Effector memory CD8-positive, alpha-beta T cell (primary cell): ENCODE results near the gene IPO9.
A peak's percentile ranks its signal among the peaks of the same experiment; 100 is the strongest.
"Not testable (repeated sequence)": the region's sequence is repeated elsewhere in the genome, so short reads cannot be mapped to it uniquely, and the experiment has no call there.

Experiments used
- ATAC-seq: fragments of 150-1000 bp; cut with Tn5 transposase; replicated peaks from 2 replicates; pipeline ENCODE4 v1.10.0; 2021; ENCODE audit warnings: mild to moderate bottlenecking, moderate library complexity
- DNase-seq, 3 experiments: peaks; one replicate each; pipeline ENCODE4 v3.0.0; 2021
- H3K27ac Mint-ChIP-seq, 2 donors: one replicate each; pipeline ENCODE4 v1.8.0; 2022; ENCODE audit warnings: mild to moderate bottlenecking in 2 of 2, mixed read lengths in 2 of 2, moderate library complexity in 2 of 2
- H3K27me3 Mint-ChIP-seq, 2 donors: one replicate each; pipeline ENCODE4 v1.8.0; 2022; ENCODE audit warnings: mixed read lengths in 2 of 2
- H3K36me3 Mint-ChIP-seq: one replicate; pipeline ENCODE4 v1.8.0; 2022; ENCODE audit warnings: mild to moderate bottlenecking, moderate library complexity, mixed read lengths; ENCODE audit not compliant: insufficient read depth
- H3K4me1 Mint-ChIP-seq, 2 donors: one replicate each; pipeline ENCODE4 v1.8.0; 2022; ENCODE audit warnings: low read depth in 2 of 2, mixed read lengths in 2 of 2
- H3K4me3 Mint-ChIP-seq, 2 donors: one replicate each; pipeline ENCODE4 v1.8.0; 2022; ENCODE audit warnings: mild to moderate bottlenecking in 2 of 2, mixed read lengths in 2 of 2, moderate library complexity in 2 of 2
- H3K9me3 Mint-ChIP-seq, 2 donors: one replicate each; pipeline ENCODE4 v1.8.0; 2022; ENCODE audit warnings: mixed read lengths in 2 of 2

The IPO9 gene

GRCh38 chr1:201820413-201820812 is 8.5 kb upstream of the IPO9 start:
- no peak overlapping the region for H3K27ac Mint-ChIP-seq
- DNase-seq (no peak), ATAC-seq (no peak)
- H3K4me1 Mint-ChIP-seq: no peaks in the 10 kb centered on the region
- H3K27me3 Mint-ChIP-seq: no peaks in the 10 kb centered on the region
- peaks cover 3% of the 10 kb centered on the region for H3K36me3 Mint-ChIP-seq
- H3K9me3 Mint-ChIP-seq: no peaks in the 10 kb centered on the region
- H3K4me3 Mint-ChIP-seq: no peak overlapping the region

DNA sequence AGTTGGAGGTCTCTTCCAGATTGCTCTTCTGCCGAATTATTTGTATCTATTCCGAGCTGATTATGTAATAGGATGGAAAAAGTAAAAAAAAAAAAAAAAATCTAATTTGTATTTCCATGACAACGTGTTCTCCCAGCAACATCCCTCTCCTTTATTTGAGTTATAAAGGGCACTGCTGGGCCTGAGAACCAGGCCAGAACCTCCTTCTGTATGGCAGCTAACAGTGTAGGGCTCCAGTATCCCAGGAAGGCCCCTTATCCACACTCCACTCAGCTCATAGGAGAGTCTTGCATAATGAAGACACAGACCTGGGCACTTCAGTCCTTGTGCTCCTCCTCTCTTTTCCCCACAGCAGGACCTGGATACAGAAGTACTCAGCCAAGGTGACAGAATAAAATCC is 3.7 kb upstream of the IPO9 start:
- Mint-ChIP-seq H3K9me3 (no peaks in the 10 kb centered on the region), H3K27me3 (no peaks in the 10 kb centered on the region), H3K27ac (no peak overlapping the region), H3K4me3 (no peak overlapping the region), H3K36me3 (peaks cover 16% of the 10 kb centered on the region), H3K4me1 (peaks cover 9 to 18% of the 10 kb centered on the region in 2 donors)
- DNase-seq (no peak), ATAC-seq (no peak)

- Mint-ChIP-seq H3K9me3 (no peaks in the 10 kb centered on the region), H3K27me3 (no peaks in the 10 kb centered on the region), H3K4me3 (no peak overlapping the region), H3K27ac (no peak overlapping the region), H3K36me3 (peaks cover 14% of the 10 kb centered on the region), H3K4me1 (peaks cover 20 to 33% of the 10 kb centered on the region in 2 donors)
- DNase-seq (no peak), ATAC-seq (no peak)
Measured at GRCh38 chr1:201826830-201827229, 2.1 kb upstream of the IPO9 start.

DNA sequence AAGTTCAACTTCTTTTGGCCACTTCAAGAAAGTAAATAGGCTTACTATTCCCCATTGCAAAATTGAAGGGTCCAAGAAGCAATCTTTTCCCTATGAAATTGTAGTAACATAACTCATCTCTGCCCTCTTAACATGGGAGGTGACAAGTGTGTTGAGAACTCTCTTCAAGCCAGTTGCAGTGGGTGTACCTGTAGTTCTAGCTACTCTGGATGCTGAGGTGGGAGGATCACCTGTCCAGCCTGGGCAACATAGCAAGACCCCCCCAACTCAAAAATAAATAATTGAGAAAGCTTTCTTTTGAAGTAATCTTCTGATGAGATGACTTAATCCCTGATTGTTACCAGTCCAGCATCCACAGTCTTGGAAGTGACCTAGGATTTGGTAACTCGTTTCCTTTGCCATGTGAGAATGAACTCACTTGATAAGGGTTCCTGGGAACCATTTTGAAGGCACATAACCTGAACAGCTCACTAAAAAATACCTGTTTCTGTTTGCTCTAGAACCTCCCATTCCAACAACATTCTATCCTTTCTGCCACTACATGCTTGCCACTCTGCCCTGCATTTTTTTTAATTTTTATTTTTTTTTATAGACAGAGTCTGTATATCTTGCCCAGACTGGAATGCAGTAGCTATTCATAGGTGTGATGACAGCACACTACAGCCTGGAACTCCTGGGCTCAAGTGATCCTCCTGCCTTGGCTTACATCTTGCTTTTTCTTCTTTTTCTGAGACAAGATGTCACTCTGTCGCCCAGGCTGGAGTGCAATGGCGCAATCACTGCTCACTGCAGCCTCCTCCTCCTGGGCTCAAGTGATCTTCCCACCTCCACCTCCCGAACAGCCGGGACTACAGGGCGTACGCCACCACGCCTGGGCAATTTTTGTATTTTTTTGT is 1.4 kb upstream of the IPO9 start:
- Mint-ChIP-seq H3K4me1 (peaks cover 20 to 34% of the 10 kb centered on the region in 2 donors), H3K27ac (no peak overlapping the region), H3K27me3 (no peaks in the 10 kb centered on the region), H3K4me3 (no peak overlapping the region), H3K9me3 (no peaks in the 10 kb centered on the region), H3K36me3 (peaks cover 14% of the 10 kb centered on the region)
- no peak for DNase-seq
- no peak for ATAC-seq

DNA sequence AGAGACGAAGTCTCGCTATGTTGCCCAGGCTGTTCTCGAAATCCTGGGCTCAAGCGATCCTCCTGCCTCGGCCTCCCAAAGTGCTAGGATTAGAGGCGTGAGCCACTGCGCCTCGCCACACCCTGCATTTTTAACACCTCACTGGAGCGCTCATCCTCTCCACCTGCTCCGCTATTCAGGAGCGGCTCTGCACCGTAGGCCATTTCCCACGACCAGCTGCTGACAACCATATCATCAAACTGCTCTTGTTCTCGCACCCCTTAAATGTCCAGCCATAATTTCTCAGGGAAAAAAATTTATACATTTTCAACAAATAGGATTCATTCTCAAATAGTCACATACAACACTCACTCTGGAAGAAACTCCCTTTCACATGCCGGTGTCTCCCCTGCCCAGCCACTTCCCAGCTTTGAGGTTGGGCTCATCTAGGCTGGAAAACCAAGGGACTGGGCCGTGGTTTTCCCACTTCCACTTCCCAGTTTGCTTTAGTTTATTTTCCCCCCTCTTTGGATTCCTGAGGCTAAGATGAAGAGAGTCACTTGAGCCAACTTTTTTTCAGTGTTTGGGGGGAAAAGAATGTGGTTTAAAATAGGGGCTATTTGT is 639 bp upstream of the IPO9 start:
- no peak for DNase-seq
- Mint-ChIP-seq H3K27ac (peak overlapping the region; percentile 97), H3K36me3 (peaks cover 14% of the 10 kb centered on the region), H3K4me3 (peak overlapping the region; percentile 97 to 99), H3K27me3 (no peaks in the 10 kb centered on the region), H3K9me3 (no peaks in the 10 kb centered on the region), H3K4me1 (peaks cover 20 to 34% of the 10 kb centered on the region in 2 donors)
- no peak for ATAC-seq

DNA sequence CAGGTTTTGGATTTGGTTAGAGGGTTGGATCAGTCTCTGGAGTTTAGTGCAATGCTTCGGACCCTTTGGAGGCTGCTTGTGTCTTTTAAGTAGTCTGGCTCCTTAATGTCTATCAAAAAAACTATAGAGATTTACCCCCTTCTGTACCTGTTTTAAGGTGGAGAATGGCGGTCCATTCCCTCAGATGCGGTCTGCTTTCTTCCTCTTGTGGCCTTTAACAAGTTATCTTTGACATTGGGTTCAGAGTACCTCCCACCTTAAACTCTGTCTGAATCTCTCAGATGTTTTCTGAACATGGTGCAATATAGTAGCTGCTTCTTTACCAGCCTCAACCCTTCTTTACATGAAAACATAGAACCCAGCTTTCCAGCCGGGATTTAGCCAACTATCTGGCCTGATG is 2.4 kb downstream of the IPO9 start:
- Mint-ChIP-seq H3K9me3 (no peaks in the 10 kb centered on the region), H3K27me3 (no peaks in the 10 kb centered on the region), H3K4me1 (peaks cover 28 to 48% of the 10 kb centered on the region in 2 donors), H3K36me3 (peaks cover 14% of the 10 kb centered on the region), H3K4me3 (peak overlapping the region; percentile 6 to 99), H3K27ac (peak overlapping the region in 1 of 2 donors; percentile 72)
- ATAC-seq (no peak), DNase-seq (no peak)

DNA sequence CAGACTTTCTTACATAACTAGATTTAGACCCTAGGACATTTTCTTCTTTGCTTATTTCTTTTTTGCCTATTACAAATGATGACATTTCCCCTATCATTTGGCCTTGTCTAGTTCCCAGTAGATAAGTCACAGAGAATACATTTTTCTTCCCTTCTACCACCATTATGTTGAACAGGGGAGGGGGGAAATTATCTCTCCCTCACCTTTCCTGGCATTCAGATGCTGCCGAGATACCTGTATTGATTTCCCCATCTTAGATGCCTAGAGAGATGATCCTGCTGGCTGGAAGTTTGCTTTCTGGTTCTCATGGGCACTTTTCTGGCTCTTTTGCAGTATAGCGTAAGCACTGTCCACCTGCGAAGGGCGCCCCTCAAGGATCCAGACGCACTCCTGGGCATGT is 5.7 kb downstream of the IPO9 start:
- no peak overlapping the region for H3K27ac Mint-ChIP-seq
- peaks cover under 1% of the 10 kb centered on the region for H3K36me3 Mint-ChIP-seq
- H3K27me3 Mint-ChIP-seq: no peaks in the 10 kb centered on the region
- ATAC-seq (no peak), DNase-seq (no peak)
- no peak overlapping the region for H3K4me3 Mint-ChIP-seq
- H3K9me3 Mint-ChIP-seq: no peaks in the 10 kb centered on the region
- peaks cover 25 to 51% of the 10 kb centered on the region in 2 donors for H3K4me1 Mint-ChIP-seq

DNA sequence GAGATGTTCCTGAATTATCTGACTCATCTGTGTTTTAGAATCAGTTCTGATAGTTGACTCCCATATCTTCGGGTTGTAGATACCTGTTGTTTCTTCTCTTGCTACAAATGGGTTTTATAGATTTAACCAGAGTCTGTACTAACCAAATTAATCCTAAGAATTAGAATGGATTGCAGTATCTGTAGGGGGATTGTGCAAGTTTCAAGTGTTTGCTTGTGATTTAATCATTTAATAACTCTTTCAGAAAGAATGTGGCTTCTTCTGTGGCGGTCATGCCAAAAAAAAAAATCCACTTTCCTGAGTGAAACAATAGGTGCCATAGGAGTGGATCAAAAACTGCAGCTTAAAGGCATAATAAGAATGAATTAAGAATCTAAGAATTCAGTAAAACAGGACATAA is 9.4 kb downstream of the IPO9 start:
- Mint-ChIP-seq H3K9me3 (no peaks in the 10 kb centered on the region), H3K27ac (no peak overlapping the region), H3K27me3 (no peaks in the 10 kb centered on the region), H3K4me1 (peaks cover 19 to 54% of the 10 kb centered on the region in 2 donors), H3K4me3 (no peak overlapping the region), H3K36me3 (no peaks in the 10 kb centered on the region)
- DNase-seq (no peak), ATAC-seq (no peak)

DNA sequence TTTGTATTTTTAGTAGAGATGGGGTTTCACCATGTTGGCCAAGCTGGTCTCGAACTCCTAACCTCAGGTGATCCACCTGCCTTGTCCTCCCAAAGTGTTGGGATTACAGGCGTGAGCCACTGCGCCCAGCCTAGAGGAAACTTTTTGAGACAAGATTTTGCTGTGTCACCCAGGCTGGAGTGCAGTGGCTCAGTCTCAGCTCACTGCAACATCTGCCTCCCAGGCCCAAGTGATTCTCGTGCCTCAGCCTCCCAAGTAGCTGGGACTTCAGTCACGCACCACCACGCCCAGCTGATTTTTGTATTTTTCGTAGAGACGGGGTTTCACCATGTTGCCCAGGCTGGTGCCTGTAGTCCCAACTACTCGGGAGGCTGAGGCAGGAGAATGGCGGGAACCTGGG is 10.1 kb downstream of the IPO9 start:
- H3K27ac Mint-ChIP-seq, ATAC-seq, H3K9me3 Mint-ChIP-seq, H3K27me3 Mint-ChIP-seq, H3K4me3 Mint-ChIP-seq, H3K36me3 Mint-ChIP-seq, DNase-seq: not testable (repeated sequence)
- peaks cover 18 to 54% of the 10 kb centered on the region in 2 donors for H3K4me1 Mint-ChIP-seq

DNA sequence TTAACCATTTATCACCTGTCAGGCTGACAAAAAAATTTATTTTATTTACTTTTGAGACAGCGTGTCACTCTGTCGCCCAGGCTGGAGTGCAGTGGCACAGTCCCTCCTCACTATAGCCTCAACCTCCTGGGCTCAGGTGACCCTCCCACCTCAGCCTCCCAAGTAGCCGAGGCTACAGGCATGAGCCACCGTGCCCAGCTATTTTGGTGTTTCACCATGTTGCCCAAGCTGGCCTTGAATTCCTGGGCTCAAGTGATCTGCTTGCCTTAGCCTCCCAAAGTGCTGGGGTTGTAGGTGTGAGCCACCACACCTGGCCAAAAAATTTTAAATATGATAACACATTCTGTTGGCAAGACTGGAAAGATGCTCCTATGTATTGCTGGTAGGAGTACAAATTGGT is 11.1 kb downstream of the IPO9 start:
- Mint-ChIP-seq H3K27ac (peak overlapping the region in 1 of 2 donors; percentile 9), H3K27me3 (no peaks in the 10 kb centered on the region), H3K4me3 (no peak overlapping the region), H3K4me1 (peaks cover 11 to 50% of the 10 kb centered on the region in 2 donors), H3K9me3 (no peaks in the 10 kb centered on the region), H3K36me3 (no peaks in the 10 kb centered on the region)
- ATAC-seq (no peak), DNase-seq (no peak)

DNA sequence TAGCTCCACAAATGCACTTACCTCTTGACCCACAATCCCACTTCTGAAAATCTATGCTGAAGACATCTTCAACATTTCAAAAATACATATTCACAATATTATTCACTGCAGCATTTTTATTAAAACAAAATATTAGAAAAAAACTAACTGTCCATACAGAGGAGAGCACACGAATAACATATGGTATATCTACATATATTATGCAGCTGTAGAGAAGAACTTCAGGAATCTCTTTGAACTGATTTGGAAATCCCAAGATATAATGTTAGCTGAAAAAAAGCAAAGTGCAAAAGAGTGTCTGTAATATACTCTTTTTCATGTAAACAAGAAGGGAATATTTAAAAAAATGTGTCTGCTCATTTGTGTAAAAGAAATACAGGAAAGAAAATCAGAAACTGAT is 11.5 kb downstream of the IPO9 start:
- Mint-ChIP-seq H3K36me3 (no peaks in the 10 kb centered on the region), H3K4me1 (peaks cover 11 to 47% of the 10 kb centered on the region in 2 donors), H3K27me3 (no peaks in the 10 kb centered on the region), H3K4me3 (no peak overlapping the region), H3K27ac (peak overlapping the region in 1 of 2 donors; percentile 9), H3K9me3 (no peaks in the 10 kb centered on the region)
- DNase-seq (no peak), ATAC-seq (no peak)

GRCh38 chr1:201841265-201841912 is 12.4 kb downstream of the IPO9 start:
- Mint-ChIP-seq H3K36me3 (no peaks in the 10 kb centered on the region), H3K4me3 (no peak overlapping the region), H3K27ac (peak overlapping the region in 1 of 2 donors; percentile 33), H3K4me1 (peaks cover 11 to 52% of the 10 kb centered on the region in 2 donors), H3K27me3 (no peaks in the 10 kb centered on the region), H3K9me3 (no peaks in the 10 kb centered on the region)
- DNase-seq (no peak), ATAC-seq (no peak)

DNA sequence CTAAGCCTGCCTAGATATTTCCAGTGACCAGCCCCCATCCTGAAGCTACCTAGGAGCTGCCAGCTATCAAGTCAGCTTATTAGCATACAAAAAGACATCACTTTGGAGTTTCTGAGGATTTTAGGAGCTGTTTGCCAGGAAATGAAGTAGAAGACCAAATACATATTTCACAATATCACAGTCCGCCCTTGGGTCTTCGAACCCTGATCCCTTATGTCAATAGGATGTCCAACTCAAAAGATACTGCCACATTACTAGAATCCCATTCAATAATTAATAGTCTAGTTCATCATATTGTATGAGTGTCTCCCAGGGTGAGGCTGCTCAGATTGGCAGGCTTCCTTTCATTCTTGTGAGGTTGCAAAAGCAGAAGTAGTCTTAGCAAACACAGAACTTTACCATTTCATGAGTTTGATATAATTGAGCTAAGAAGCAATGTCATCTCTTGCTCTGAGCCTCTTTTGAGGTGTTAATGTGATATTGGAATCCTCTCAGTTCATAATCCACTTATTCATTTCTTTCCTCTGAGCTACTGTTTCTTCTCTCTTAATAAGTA is 13.6 kb downstream of the IPO9 start:
- ATAC-seq (no peak), DNase-seq (no peak)
- Mint-ChIP-seq H3K27ac (no peak overlapping the region), H3K27me3 (no peaks in the 10 kb centered on the region), H3K9me3 (no peaks in the 10 kb centered on the region), H3K4me3 (no peak overlapping the region), H3K4me1 (peaks cover 16 to 51% of the 10 kb centered on the region in 2 donors), H3K36me3 (no peaks in the 10 kb centered on the region)
